Kidney (tissue), 14 donors: ENCODE data around the gene SP6. TPM values are rescaled to one million over a fixed set of nuclear protein-coding genes. Genes with fewer than 3 reads are reported as not detected.

ENCODE experiments used
- DNase-seq, 5 donors: peaks; one replicate each; pipeline ENCODE4 v3.0.0-alpha.2; 2013 to 2020
- FAIRE-seq: peaks from 2 replicates; lab custom pipeline; 2012; peaks lifted over from hg19 to GRCh38; lab: Jason Lieb, UNC
- H3K27ac ChIP-seq, 2 donors: one replicate each; pipeline ENCODE4 v1.7.0; 2013; ENCODE audit warnings: low read depth in 2 of 2, low read length in 2 of 2, inconsistent platforms in 1 of 2
- H3K27me3 ChIP-seq: one replicate; pipeline ENCODE4 v1.7.1; 2013; ENCODE audit warnings: low read length, inconsistent platforms; ENCODE audit not compliant: control insufficient read depth, insufficient read depth
- H3K36me3 ChIP-seq, 3 donors: one replicate each; pipeline versions ENCODE4 v1.7.0 to v1.7.1; 2013; ENCODE audit warnings: low read length in 3 of 3, control low read depth in 1 of 3, inconsistent platforms in 1 of 3; ENCODE audit not compliant: insufficient read depth in 3 of 3, control insufficient read depth in 2 of 3
- H3K4me1 ChIP-seq, 3 donors: one replicate each; pipeline versions ENCODE4 v1.7.0 to v1.7.1; 2013; ENCODE audit warnings: low read length in 3 of 3, inconsistent platforms in 1 of 3, low read depth in 1 of 3; ENCODE audit not compliant: control insufficient read depth in 2 of 3, insufficient read depth in 2 of 3
- H3K4me3 ChIP-seq, 3 donors: one replicate each; pipeline versions ENCODE4 v1.7.0 to v1.8.1; 2013; ENCODE audit warnings: low read length in 3 of 3, control low read depth in 1 of 3, inconsistent platforms in 1 of 3
- H3K9ac ChIP-seq, 3 donors: one replicate each; pipeline versions ENCODE4 v1.7.0 to v1.7.1; 2013; ENCODE audit warnings: low read length in 3 of 3, control low read depth in 1 of 3, inconsistent platforms in 1 of 3
- H3K9me3 ChIP-seq, 3 donors: one replicate each; pipeline versions ENCODE4 v1.7.0 to v1.7.1; 2013; ENCODE audit warnings: low read length in 3 of 3, control low read depth in 1 of 3, inconsistent platforms in 1 of 3; ENCODE audit not compliant: control insufficient read depth in 2 of 3, insufficient read depth in 1 of 3
- CTCF ChIP-seq: IDR thresholded peaks from 3 replicates; pipeline ENCODE4 v1.5.1; 2012; ENCODE audit warnings: mild to moderate bottlenecking, moderate library complexity, borderline replicate concordance; ENCODE audit not compliant: insufficient read depth; ENCODE audit errors: extremely low read depth
- intact Hi-C: fragments of 100-400 bp; cut with DNase I; formaldehyde crosslinking; loops from one replicate; pipeline ENCODE4 v1.11.1; 2022
- polyA plus RNA-seq: library from polyadenylated mRNA; stranded (reverse); fragments of 350-450 nt; fragmentation: Illumina TruSeq; extraction: RNeasy Lipid Tissue Mini Kit (QIAGEN cat#74804); gene quantifications from one replicate; pipeline ENCODE4 v1.2.3, GENCODE V29; 2014; ENCODE audit warnings: low read depth, low replicate concordance; ENCODE audit not compliant: insufficient read depth
- total RNA-seq: library from RNA; stranded (reverse); fragmentation: NEBNext Ultra II Directional; extraction: Animal tissue kit (Norgen Biotek cat#: 25700); gene quantifications from one replicate; pipeline ENCODE4 v1.2.1, GENCODE V29; 2021
- donor health status: control.
- donor health status: control.
- donor health status: control.
- donor health status: control.
- donor health status: control.
- donor health status: DM: yes; HTN: yes; CAD: no.
- donor health status: Normal renal cell carcinoma (clear cell type).

Gene SP6
- total and polyA plus RNA-seq, 2 donors from 2014 or later: 0.86 to 2.0 TPM

DNA sequence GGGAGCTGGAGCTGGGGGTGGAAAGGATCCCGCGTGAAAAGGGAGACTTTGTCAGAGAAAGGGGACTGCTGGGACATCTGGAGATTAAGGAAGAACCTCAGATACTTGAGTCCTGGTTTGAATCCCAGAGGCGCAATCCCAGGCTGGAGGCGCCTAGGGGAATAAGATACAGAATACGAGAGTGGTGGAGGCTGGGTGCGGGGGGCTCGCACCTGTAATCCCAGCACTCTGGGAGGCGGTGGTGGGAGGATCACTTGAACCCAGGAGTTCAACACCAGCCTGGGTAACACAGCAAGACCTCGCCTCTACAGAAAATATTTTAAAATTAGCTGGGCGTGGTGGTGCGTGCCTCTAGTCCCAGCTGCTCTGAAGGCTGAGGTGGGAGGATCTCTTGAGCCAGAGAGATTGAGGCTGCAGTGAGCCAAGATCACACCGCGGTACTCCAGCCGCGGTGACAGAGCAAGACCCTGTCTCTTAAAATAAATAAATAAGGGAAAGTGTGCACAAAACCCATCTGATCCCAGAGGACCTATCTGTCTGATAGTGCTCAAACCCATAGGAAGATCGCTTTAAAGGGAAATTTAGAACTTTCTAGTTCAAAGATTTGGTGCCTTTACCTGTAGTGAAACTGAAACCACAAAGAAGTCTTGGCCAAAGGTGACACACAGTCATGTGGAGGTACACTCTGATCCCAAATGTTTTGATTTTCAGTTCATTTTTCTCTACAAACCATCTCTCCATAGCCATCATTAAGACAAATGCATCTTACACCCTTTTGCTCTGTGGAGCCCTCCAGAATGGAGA lies 9.3 kb downstream of the SP6 start:
- no peaks in the 10 kb centered on the region for H3K9me3 ChIP-seq
- DNase-seq (no peak), FAIRE-seq (no peak)
- H3K36me3 ChIP-seq: peaks cover 0 to 10% (median 0%) of the 10 kb centered on the region in 3 donors
- peak overlapping the region in 2 of 3 donors; percentile 31 to 87 for H3K9ac ChIP-seq
- intact Hi-C loops: loop anchor here (10.0 kb wide), 1 partner anchor 173 kb away; no protein-coding TSS in a partner anchor
- no peak for TF ChIP-seq CTCF
- peak overlapping the region; percentile 16 to 61 for H3K27ac ChIP-seq
- peaks cover 0 to 33% (median 28%) of the 10 kb centered on the region in 3 donors for H3K4me1 ChIP-seq
- H3K27me3 ChIP-seq: no peaks in the 10 kb centered on the region
- H3K4me3 ChIP-seq: peak overlapping the region in 1 of 3 donors; percentile 91

GRCh38 chr17:47840742-47841487 lies 10.0 kb downstream of the SP6 start, which contains the start of gene SCRN2:
Gene SCRN2 (minus strand): TSS chr17:47841273. CDS start chr17:47840843, 430 bp downstream.
- H3K27me3 ChIP-seq: no peaks in the 10 kb centered on the region
- peak; percentile 98 for TF ChIP-seq CTCF
- peaks cover 0 to 16% (median 2%) of the 10 kb centered on the region in 3 donors for H3K36me3 ChIP-seq
- intact Hi-C loops: loop anchor here (10.0 kb wide), 1 partner anchor 174 kb away; no protein-coding TSS in a partner anchor
- FAIRE-seq (no peak), DNase-seq (peak; percentile 94 to 97 (median 95))
- H3K9ac ChIP-seq: peak within 1 kb of the TSS; percentile 61 to 87 (median 72)
- peak within 1 kb of the TSS; percentile 68 to 91 (median 83) for H3K4me3 ChIP-seq
- H3K4me1 ChIP-seq: peaks cover 0 to 33% (median 28%) of the 10 kb centered on the region in 3 donors
- peak within 1 kb of the TSS; percentile 61 to 74 for H3K27ac ChIP-seq
- H3K9me3 ChIP-seq: no peaks in the 10 kb centered on the region

GRCh38 chr17:47840001-47840741 lies 10.8 kb downstream of the SP6 start:
- H3K9me3 ChIP-seq: no peaks in the 10 kb centered on the region
- H3K36me3 ChIP-seq: peaks cover 0 to 23% (median 3%) of the 10 kb centered on the region in 3 donors
- intact Hi-C loops: loop anchor here (10.0 kb wide), 1 partner anchor 175 kb away; no protein-coding TSS in a partner anchor
- no peak for FAIRE-seq
- no peaks in the 10 kb centered on the region for H3K27me3 ChIP-seq
- TF ChIP-seq CTCF: no peak
- H3K27ac ChIP-seq: peak overlapping the region; percentile 1 to 74
- H3K4me3 ChIP-seq: peak overlapping the region; percentile 68 to 91 (median 83)
- H3K9ac ChIP-seq: peak overlapping the region; percentile 61 to 87 (median 72)
- peak in 2 of 5 donors; percentile 37 to 64 for DNase-seq
- peaks cover 0 to 33% (median 28%) of the 10 kb centered on the region in 3 donors for H3K4me1 ChIP-seq
